IMR-90 (cell line): ENCODE data around the gene GPR158. TPM values are rescaled to one million over a fixed set of nuclear protein-coding genes. Genes with fewer than 3 reads are reported as not detected.

Experiments
- ATAC-seq: fragments of 200-7000 bp; cut with Tn5 transposase; 2 replicates; pipeline ENCODE4 v1.9.1; 2020; ENCODE audit warnings: low read depth, mild to moderate bottlenecking, moderate library complexity
- BruUV-seq: library from RNA; stranded (reverse); fragments of 400-500 nt; replicated peaks from 2 replicates; lab custom pipeline; 2021; lab: Mats Ljungman, UMichigan
- CTCF ChIA-PET: fragments of 300-600 bp; formaldehyde crosslinking; extraction: SDS; loops from one replicate; lab custom pipeline; 2021; ENCODE audit warnings: antibody characterized with exemption; lab: Yijun Ruan, JAX
- POLR2A ChIA-PET: fragments of 300-600 bp; sonication (Branson Sonifier 250); formaldehyde crosslinking; loops from one replicate; lab custom pipeline; 2022; ENCODE audit warnings: antibody characterized with exemption; ENCODE audit not compliant: unreplicated experiment; lab: Charles Lee
- DNase-seq: peaks from one replicate; pipeline ENCODE4 v3.0.0; 2013
- H2AFZ ChIP-seq: replicated peaks from 2 replicates; pipeline ENCODE3; 2013; ENCODE audit warnings: low read length, mild to moderate bottlenecking; ENCODE audit not compliant: poor library complexity
- H2AK5ac ChIP-seq: 2 replicates; pipeline ENCODE4 v1.6.1; 2013; ENCODE audit warnings: low read depth, low read length, inconsistent platforms
- H2AK9ac ChIP-seq: replicated peaks from 2 replicates; pipeline ENCODE3; 2013; ENCODE audit warnings: mild to moderate bottlenecking, low read depth, low read length, moderate library complexity; ENCODE audit not compliant: poor library complexity
- H2BK120ac ChIP-seq: 2 replicates; pipeline ENCODE4 v1.6.1; 2013; ENCODE audit warnings: low read depth, low read length, inconsistent platforms
- H2BK15ac ChIP-seq: 3 replicates; pipeline ENCODE4 v1.6.1; 2013; ENCODE audit warnings: low read depth, low read length, inconsistent platforms
- H2BK20ac ChIP-seq: 2 replicates; pipeline ENCODE4 v1.6.1; 2013; ENCODE audit warnings: low read depth, mild to moderate bottlenecking, inconsistent platforms, low read length, moderate library complexity
- H2BK5ac ChIP-seq: 2 replicates; pipeline ENCODE4 v1.6.1; 2013; ENCODE audit warnings: mild to moderate bottlenecking, low read depth, low read length, inconsistent platforms; ENCODE audit not compliant: poor library complexity, severe bottlenecking
- H3K14ac ChIP-seq: replicated peaks from 2 replicates; pipeline ENCODE4 v1.6.1; 2013; ENCODE audit warnings: low read depth, low read length, inconsistent platforms
- H3K18ac ChIP-seq: 2 replicates; pipeline ENCODE4 v1.6.1; 2013; ENCODE audit warnings: low read depth, low read length, control low read depth
- H3K23ac ChIP-seq: 2 replicates; pipeline ENCODE4 v1.6.1; 2013; ENCODE audit warnings: low read depth, low read length, inconsistent platforms
- H3K27ac ChIP-seq: 2 replicates; pipeline ENCODE4 v1.5.1; 2013; ENCODE audit warnings: mild to moderate bottlenecking, control low read depth, low read length; ENCODE audit not compliant: insufficient read depth
- H3K27me3 ChIP-seq: 2 replicates; pipeline ENCODE4 v1.6.1; 2013; ENCODE audit warnings: low read length; ENCODE audit not compliant: control insufficient read depth, insufficient read depth
- H3K36me3 ChIP-seq: 2 replicates; pipeline ENCODE4 v1.6.1; 2013; ENCODE audit warnings: low read length, mixed read lengths; ENCODE audit not compliant: control insufficient read depth, insufficient read depth
- H3K4ac ChIP-seq: 2 replicates; pipeline ENCODE4 v1.6.1; 2013; ENCODE audit warnings: low read depth, low read length, inconsistent platforms
- H3K4me1 ChIP-seq: 2 replicates; pipeline ENCODE4 v1.6.1; 2013; ENCODE audit warnings: low read length, mixed read lengths; ENCODE audit not compliant: control insufficient read depth, insufficient read depth
- H3K4me2 ChIP-seq: 2 replicates; pipeline ENCODE4 v1.6.1; 2013; ENCODE audit warnings: low read depth, mild to moderate bottlenecking, control low read depth, low read length, moderate library complexity
- H3K4me3 ChIP-seq: 2 replicates; pipeline ENCODE4 v1.5.1; 2013; ENCODE audit warnings: low read depth, mild to moderate bottlenecking, control low read depth, low read length, moderate library complexity; ENCODE audit not compliant: insufficient read depth
- H3K56ac ChIP-seq: 2 replicates; pipeline ENCODE4 v1.6.1; 2013; ENCODE audit warnings: low read length, inconsistent platforms; ENCODE audit not compliant: insufficient read depth; ENCODE audit errors: extremely low read depth
- H3K79me1 ChIP-seq, 2 experiments: 2 replicates each; pipeline ENCODE4 v1.6.1; 2013; ENCODE audit warnings: low read length in 2 of 2, inconsistent platforms in 1 of 2, low read depth in 1 of 2
- H3K9ac ChIP-seq: 2 replicates; pipeline ENCODE4 v1.6.1; 2013; ENCODE audit warnings: low read depth, low read length, control low read depth
- H3K9me1 ChIP-seq: 2 replicates; pipeline ENCODE4 v1.6.1; 2013; ENCODE audit warnings: low read length, inconsistent platforms; ENCODE audit not compliant: insufficient read depth
- H3K9me3 ChIP-seq: 2 replicates; pipeline ENCODE4 v1.6.1; 2013; ENCODE audit warnings: low read length; ENCODE audit not compliant: control insufficient read depth, insufficient read depth
- H4K20me1 ChIP-seq: 2 replicates; pipeline ENCODE4 v1.6.1; 2013; ENCODE audit warnings: low read length, inconsistent platforms; ENCODE audit not compliant: insufficient read depth
- H4K5ac ChIP-seq: 2 replicates; pipeline ENCODE4 v1.6.1; 2013; ENCODE audit warnings: mild to moderate bottlenecking, low read depth, low read length, control low read depth
- H4K8ac ChIP-seq, 2 experiments: 2 replicates each; pipeline ENCODE4 v1.6.1; 2013; ENCODE audit warnings: low read depth in 2 of 2, low read length in 2 of 2, control low read depth in 1 of 2, inconsistent platforms in 1 of 2
- H4K91ac ChIP-seq: 2 replicates; pipeline ENCODE4 v1.6.1; 2013; ENCODE audit warnings: low read depth, low read length, inconsistent platforms; ENCODE audit not compliant: insufficient read depth
- BHLHE40 ChIP-seq: fragments of 150-350 bp; IDR thresholded peaks from 2 replicates; pipeline ENCODE4 v1.6.1; 2016; ENCODE audit warnings: mild to moderate bottlenecking, low read depth, low read length
- CEBPB ChIP-seq: IDR thresholded peaks from 2 replicates; pipeline ENCODE4 v1.6.1; 2012; ENCODE audit warnings: low read depth, low read length, improper control_type of control experiment
- CHD1 ChIP-seq: IDR thresholded peaks from 2 replicates; pipeline ENCODE4 v1.6.1; 2012; ENCODE audit warnings: low read depth, low read length, improper control_type of control experiment
- ELK1 ChIP-seq: fragments of 150-350 bp; IDR thresholded peaks from 2 replicates; pipeline ENCODE4 v1.6.1; 2016; ENCODE audit warnings: low read depth, mild to moderate bottlenecking, low read length, moderate library complexity, borderline replicate concordance
- FOS ChIP-seq: fragments of 150-350 bp; IDR thresholded peaks from 2 replicates; pipeline ENCODE4 v1.6.1; 2016; ENCODE audit warnings: low read depth, low read length
- MAFK ChIP-seq: IDR thresholded peaks from 2 replicates; pipeline ENCODE4 v1.6.1; 2012; ENCODE audit warnings: low read depth, low read length, improper control_type of control experiment
- MAZ ChIP-seq: IDR thresholded peaks from 2 replicates; pipeline ENCODE4 v1.6.1; 2012; ENCODE audit warnings: low read depth, mild to moderate bottlenecking, low read length, improper control_type of control experiment, moderate library complexity, borderline replicate concordance
- MXI1 ChIP-seq: IDR thresholded peaks from 2 replicates; pipeline ENCODE4 v1.6.1; 2012; ENCODE audit warnings: low read depth, mild to moderate bottlenecking, low read length, moderate library complexity, borderline replicate concordance
- NFE2L2 ChIP-seq: fragments of 150-350 bp; IDR thresholded peaks from 2 replicates; pipeline ENCODE4 v1.6.1; 2016; ENCODE audit warnings: low read depth, mild to moderate bottlenecking, low read length
- POLR2A ChIP-seq: IDR thresholded peaks from 2 replicates; pipeline ENCODE4 v1.6.1; 2012; ENCODE audit warnings: mild to moderate bottlenecking, low read depth, low read length
- RAD21 ChIP-seq: IDR thresholded peaks from 2 replicates; pipeline ENCODE4 v1.6.1; 2012; ENCODE audit warnings: low read length, improper control_type of control experiment
- RCOR1 ChIP-seq: IDR thresholded peaks from 2 replicates; pipeline ENCODE4 v1.6.1; 2012; ENCODE audit warnings: mild to moderate bottlenecking, low read length, improper control_type of control experiment; ENCODE audit not compliant: insufficient replicate concordance
- RFX5 ChIP-seq: IDR thresholded peaks from 2 replicates; pipeline ENCODE4 v1.8.0; 2012; ENCODE audit warnings: low read depth, mild to moderate bottlenecking, low read length, moderate library complexity
- SMC3 ChIP-seq: fragments of 150-350 bp; IDR thresholded peaks from 2 replicates; pipeline ENCODE4 v1.6.1; 2016; ENCODE audit warnings: low read depth, mild to moderate bottlenecking, antibody characterized with exemption, low read length, moderate library complexity
- dilution Hi-C: fragments of 300-500 bp; cut with HindIII; formaldehyde crosslinking; loops from one replicate; pipeline ENCODE4 v1.14.3; 2018; ENCODE audit warnings: low sequenced_read_pairs; ENCODE audit not compliant: unreplicated experiment
- in situ Hi-C: fragments of 300-500 bp; cut with MboI; formaldehyde crosslinking; loops from 3 replicates; pipeline ENCODE4 v1.14.3; 2019; ENCODE audit warnings: low sequenced_read_pairs, inconsistent platforms, mixed read lengths
- intact Hi-C: fragments of 100-400 bp; cut with micrococcal nuclease; formaldehyde crosslinking; loops from 2 replicates; pipeline ENCODE4 v1.10.0; 2022
- polyA plus RNA-seq, 3 experiments: library from polyadenylated mRNA; depleted of rRNA; stranded (reverse); fragments of >200 nt; gene quantifications; 2 replicates each; pipeline ENCODE4 v1.2.3, GENCODE V29; 2012; ENCODE audit warnings: low replicate concordance in 1 of 3
- total RNA-seq: library from RNA; depleted of rRNA; stranded (reverse); fragments of >200 nt; gene quantifications from 2 replicates; pipeline ENCODE4 v1.2.3, GENCODE V29; 2012
- TF ChIP-seq, protein P1 (sequence below): conservative IDR thresholded peaks from 2 replicates; pipeline ENCODE4 v1.5.1; 2012; ENCODE audit warnings: mild to moderate bottlenecking, low read depth, low read length, improper control_type of control experiment
- TF ChIP-seq, protein P2 (sequence below): fragments of 150-350 bp; IDR thresholded peaks from 2 replicates; pipeline ENCODE4 v1.6.1; 2017; ENCODE audit warnings: mild to moderate bottlenecking, antibody characterized with exemption, low read length, low read depth

GPR158 gene
- total and polyA plus RNA-seq, 2 of the 4 experiments (the other 2 are of a cell fraction): not detected

DNA sequence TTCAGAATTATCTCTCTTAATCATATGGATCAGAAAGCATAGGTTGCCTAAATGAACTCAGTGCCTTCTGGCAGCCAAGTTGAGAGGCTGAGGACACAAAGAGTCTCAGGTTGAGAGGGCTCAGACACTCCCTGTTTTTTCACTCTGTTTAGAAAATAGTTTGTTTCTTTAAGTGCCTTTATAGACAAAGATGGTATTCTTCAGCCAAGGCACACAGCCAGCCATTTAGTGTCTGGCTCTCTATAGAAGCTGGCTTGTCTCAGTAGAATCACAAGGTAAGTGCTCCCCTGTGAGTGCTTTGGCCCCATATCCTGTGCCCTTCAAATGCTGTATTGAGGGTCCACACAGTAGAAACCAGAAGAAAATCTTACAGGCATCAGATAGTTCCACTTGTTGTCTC is 3.6 kb downstream of the GPR158 start:
- dilution Hi-C loops: no loop called here
- Histone ChIP-seq H3K36me3 (no peaks in the 10 kb centered on the region), H2AFZ (no peak overlapping the region), H2AK9ac (no peak overlapping the region), H2BK20ac (no peak overlapping the region), H4K91ac (no peak overlapping the region), H3K9ac (no peak overlapping the region), H2AK5ac (no peak overlapping the region), H3K9me1 (no peaks in the 10 kb centered on the region), H3K18ac (no peak overlapping the region), H3K4me2 (no peak overlapping the region), H3K9me3 (peaks cover 4% of the 10 kb centered on the region; the same call in 1 of the 2 replicates), H3K4me3 (no peak overlapping the region), H3K4ac (no peak overlapping the region), H4K20me1 (no peaks in the 10 kb centered on the region), H4K8ac (no peak overlapping the region), H3K4me1 (no peaks in the 10 kb centered on the region), H2BK15ac (no peak overlapping the region), H3K23ac (no peak overlapping the region), H2BK120ac (no peak overlapping the region), H3K14ac (no peak overlapping the region), H2BK5ac (no peak overlapping the region), H3K56ac (no peak overlapping the region), H3K27me3 (peaks cover 21% of the 10 kb centered on the region), H4K5ac (no peak overlapping the region), H3K27ac (no peak overlapping the region), H3K79me1 (no peaks in the 10 kb centered on the region)
- intact Hi-C loops: no loop called here
- BruUV-seq: no TSS peak
- DNase-seq (no peak), ATAC-seq (no peak)
- ChIA-PET POLR2A (no interaction called here), CTCF (no interaction called here)
- TF ChIP-seq RAD21 (no peak), RCOR1 (no peak), CHD1 (no peak), POLR2A (no peak), BHLHE40 (no peak), SMC3 (no peak), NFE2L2 (no peak), ELK1 (no peak), FOS (no peak), CEBPB (no peak), RFX5 (no peak), MXI1 (no peak), MAZ (no peak), MAFK (no peak)
- TF ChIP-seq, protein P1, sequence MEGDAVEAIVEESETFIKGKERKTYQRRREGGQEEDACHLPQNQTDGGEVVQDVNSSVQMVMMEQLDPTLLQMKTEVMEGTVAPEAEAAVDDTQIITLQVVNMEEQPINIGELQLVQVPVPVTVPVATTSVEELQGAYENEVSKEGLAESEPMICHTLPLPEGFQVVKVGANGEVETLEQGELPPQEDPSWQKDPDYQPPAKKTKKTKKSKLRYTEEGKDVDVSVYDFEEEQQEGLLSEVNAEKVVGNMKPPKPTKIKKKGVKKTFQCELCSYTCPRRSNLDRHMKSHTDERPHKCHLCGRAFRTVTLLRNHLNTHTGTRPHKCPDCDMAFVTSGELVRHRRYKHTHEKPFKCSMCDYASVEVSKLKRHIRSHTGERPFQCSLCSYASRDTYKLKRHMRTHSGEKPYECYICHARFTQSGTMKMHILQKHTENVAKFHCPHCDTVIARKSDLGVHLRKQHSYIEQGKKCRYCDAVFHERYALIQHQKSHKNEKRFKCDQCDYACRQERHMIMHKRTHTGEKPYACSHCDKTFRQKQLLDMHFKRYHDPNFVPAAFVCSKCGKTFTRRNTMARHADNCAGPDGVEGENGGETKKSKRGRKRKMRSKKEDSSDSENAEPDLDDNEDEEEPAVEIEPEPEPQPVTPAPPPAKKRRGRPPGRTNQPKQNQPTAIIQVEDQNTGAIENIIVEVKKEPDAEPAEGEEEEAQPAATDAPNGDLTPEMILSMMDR: no peak
- TF ChIP-seq, protein P2, sequence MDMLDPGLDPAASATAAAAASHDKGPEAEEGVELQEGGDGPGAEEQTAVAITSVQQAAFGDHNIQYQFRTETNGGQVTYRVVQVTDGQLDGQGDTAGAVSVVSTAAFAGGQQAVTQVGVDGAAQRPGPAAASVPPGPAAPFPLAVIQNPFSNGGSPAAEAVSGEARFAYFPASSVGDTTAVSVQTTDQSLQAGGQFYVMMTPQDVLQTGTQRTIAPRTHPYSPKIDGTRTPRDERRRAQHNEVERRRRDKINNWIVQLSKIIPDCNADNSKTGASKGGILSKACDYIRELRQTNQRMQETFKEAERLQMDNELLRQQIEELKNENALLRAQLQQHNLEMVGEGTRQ: no peak
- in situ Hi-C loops: no loop called here
